MCF 10A (cell line): ENCODE data around the gene TMEM72. TPM values are rescaled to one million over a fixed set of nuclear protein-coding genes. Genes with fewer than 3 reads are reported as not detected.

ENCODE experiments used
- BruUV-seq: library from RNA; stranded (reverse); fragments of 400-500 nt; replicated peaks from 2 replicates; lab custom pipeline; 2021; lab: Mats Ljungman, UMichigan
- CTCF ChIA-PET: fragments of 300-600 bp; sonication (Branson Sonifier 250); formaldehyde crosslinking; extraction: SDS; loops from one replicate; lab custom pipeline; 2021; ENCODE audit warnings: antibody characterized with exemption, inconsistent platforms; lab: Yijun Ruan, JAX
- POLR2A ChIA-PET: fragments of 300-600, 350-650 bp; sonication (Branson Sonifier 250); formaldehyde crosslinking; extraction: SDS; loops from one replicate; lab custom pipeline; 2020; ENCODE audit warnings: antibody characterized with exemption, inconsistent platforms; lab: Yijun Ruan, JAX
- DNase-seq: peaks from one replicate; pipeline ENCODE4 v3.0.0-alpha.2; 2018; ENCODE audit not compliant: unreplicated experiment
- H3K27ac Mint-ChIP-seq: one replicate; pipeline ENCODE4 v1.8.0; 2022; ENCODE audit warnings: mild to moderate bottlenecking, low read depth, mixed read lengths; ENCODE audit not compliant: unreplicated experiment
- H3K27me3 Mint-ChIP-seq: one replicate; pipeline ENCODE4 v1.8.0; 2022; ENCODE audit warnings: mixed read lengths; ENCODE audit not compliant: insufficient read depth, unreplicated experiment
- H3K36me3 Mint-ChIP-seq: one replicate; pipeline ENCODE4 v1.8.0; 2022; ENCODE audit warnings: mild to moderate bottlenecking, moderate library complexity, mixed read lengths; ENCODE audit not compliant: insufficient read depth, unreplicated experiment
- H3K4me1 Mint-ChIP-seq: one replicate; pipeline ENCODE4 v1.8.0; 2022; ENCODE audit warnings: mixed read lengths; ENCODE audit not compliant: insufficient read depth, unreplicated experiment
- H3K4me3 Mint-ChIP-seq: one replicate; pipeline ENCODE4 v1.8.0; 2022; ENCODE audit warnings: mild to moderate bottlenecking, moderate library complexity, mixed read lengths; ENCODE audit not compliant: unreplicated experiment
- H3K9me3 Mint-ChIP-seq: one replicate; pipeline ENCODE4 v1.8.0; 2022; ENCODE audit warnings: mixed read lengths; ENCODE audit not compliant: unreplicated experiment
- CTCF ChIP-seq: fragments of 200-600 bp; IDR thresholded peaks from one replicate; pipeline ENCODE4 v1.8.0; 2022; ENCODE audit warnings: antibody characterized with exemption, mild to moderate bottlenecking; ENCODE audit not compliant: unreplicated experiment
- intact Hi-C: fragments of 100-400 bp; cut with micrococcal nuclease; formaldehyde crosslinking; loops from 2 replicates; pipeline ENCODE4 v1.14.1; 2022
- total RNA-seq: library from RNA; stranded (reverse); gene quantifications from 2 replicates; pipeline ENCODE4 v1.2.3, GENCODE V29; 2022

TMEM72 gene
- total RNA-seq, 1 experiment from 2014 or later = not detected

- no peak for DNase-seq
- POLR2A ChIA-PET = no interaction called here
- no peaks in the 10 kb centered on the region for H3K4me1 Mint-ChIP-seq
- no peak for TF ChIP-seq CTCF
- CTCF ChIA-PET = no interaction called here
- no peak overlapping the region for H3K4me3 Mint-ChIP-seq
- H3K27ac Mint-ChIP-seq = no peak overlapping the region
- H3K9me3 Mint-ChIP-seq = no peaks in the 10 kb centered on the region
- H3K27me3 Mint-ChIP-seq = peaks cover 32% of the 10 kb centered on the region
- no TSS peak for BruUV-seq
- no peaks in the 10 kb centered on the region for H3K36me3 Mint-ChIP-seq
- intact Hi-C loops = no loop called here
Measured at GRCh38 chr10:44879531-44879899, 31.6 kb upstream of the TMEM72 start.

- Mint-ChIP-seq H3K27ac (no peak overlapping the region), H3K4me3 (no peak overlapping the region), H3K27me3 (peaks cover 32% of the 10 kb centered on the region), H3K36me3 (no peaks in the 10 kb centered on the region), H3K4me1 (no peaks in the 10 kb centered on the region), H3K9me3 (no peaks in the 10 kb centered on the region)
- intact Hi-C loops = no loop called here
- ChIA-PET CTCF (interaction anchor here (0.6 to 1.1 kb wide), 3 partner anchors 15 to 50 kb away, joined by 3 read pairs; no protein-coding TSS in a partner anchor), POLR2A (no interaction called here)
- no TSS peak for BruUV-seq
- DNase-seq = no peak
- no peak for TF ChIP-seq CTCF
Measured at GRCh38 chr10:44880090-44880715, 30.9 kb upstream of the TMEM72 start.

GRCh38 chr10:44881649-44882048 is 29.5 kb upstream of the TMEM72 start:
- Mint-ChIP-seq H3K9me3 (no peaks in the 10 kb centered on the region), H3K4me1 (peaks cover 4% of the 10 kb centered on the region), H3K36me3 (no peaks in the 10 kb centered on the region), H3K4me3 (no peak overlapping the region), H3K27me3 (peaks cover 32% of the 10 kb centered on the region), H3K27ac (no peak overlapping the region)
- BruUV-seq = no TSS peak
- DNase-seq = no peak
- ChIA-PET CTCF (interaction anchor here (1.1 kb wide), 1 partner anchor 17 kb away, joined by 3 read pairs; no protein-coding TSS in a partner anchor), POLR2A (no interaction called here)
- TF ChIP-seq CTCF = no peak
- intact Hi-C loops = no loop called here

- Mint-ChIP-seq H3K9me3 (no peaks in the 10 kb centered on the region), H3K27ac (no peak overlapping the region), H3K36me3 (no peaks in the 10 kb centered on the region), H3K4me1 (peaks cover 4% of the 10 kb centered on the region), H3K27me3 (peaks cover 32% of the 10 kb centered on the region), H3K4me3 (no peak overlapping the region)
- intact Hi-C loops = no loop called here
- DNase-seq = no peak
- no TSS peak for BruUV-seq
- CTCF ChIA-PET = interaction anchor here (0.6 kb wide), 1 partner anchor 657 kb away, joined by 4 read pairs; no protein-coding TSS in a partner anchor
- POLR2A ChIA-PET = no interaction called here
- TF ChIP-seq CTCF = no peak
Measured at GRCh38 chr10:44882166-44882720, 28.9 kb upstream of the TMEM72 start.
